RPMI8226 (cell line): ENCODE results near the gene ZDBF2.
A peak's percentile ranks its signal among the peaks of the same experiment; 100 is the strongest.
"Not testable (repeated sequence)": the region's sequence is repeated elsewhere in the genome, so short reads cannot be mapped to it uniquely, and the experiment has no call there.

Experiments used
- DNase-seq: peaks from one replicate; pipeline ENCODE4 v3.0.0-alpha.2; 2015

Gene ZDBF2

DNA sequence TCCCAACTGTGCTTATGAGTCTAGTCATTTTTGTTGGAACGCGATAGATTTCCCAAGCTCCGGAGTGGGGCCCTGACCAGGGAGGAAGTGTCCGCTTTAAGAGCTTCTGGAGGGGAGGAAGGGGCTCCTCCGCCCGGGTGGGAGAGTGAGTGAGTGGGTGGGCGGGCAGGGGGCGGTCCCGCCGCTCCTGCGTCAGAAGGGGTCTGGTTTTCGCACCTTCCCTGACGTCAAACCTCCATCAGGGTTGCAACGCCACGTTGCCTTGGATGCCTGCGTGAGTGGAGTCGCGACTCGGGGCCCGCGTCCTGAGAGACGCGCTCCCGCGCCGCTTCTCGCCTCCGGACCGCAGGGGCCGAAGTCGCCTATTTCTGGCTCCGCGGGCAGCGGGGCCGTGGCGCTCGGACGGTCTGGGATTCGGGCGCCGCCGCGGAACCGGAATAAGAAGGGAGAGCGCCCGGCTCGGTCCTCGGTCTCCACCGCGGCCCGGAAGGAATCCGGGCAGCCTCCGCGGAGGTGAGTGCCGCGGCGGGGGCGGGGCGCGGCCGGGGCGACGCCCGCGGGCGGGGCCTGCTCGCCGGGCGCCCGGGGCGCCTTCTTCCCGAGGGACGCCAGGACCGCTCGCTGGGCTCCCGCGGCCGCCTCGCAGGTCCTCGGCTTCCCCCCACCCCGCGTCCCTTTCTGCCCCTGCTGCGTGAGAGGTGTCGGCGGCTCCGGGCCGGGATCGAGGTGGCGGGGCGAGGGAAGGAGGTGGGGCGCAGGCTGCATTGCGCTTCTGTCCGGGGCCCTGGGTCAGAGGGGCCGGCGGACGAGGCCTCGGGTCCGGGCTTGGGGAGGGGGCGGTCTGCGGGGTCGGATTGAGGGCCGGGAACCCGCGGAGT, at the start of gene ZDBF2:
TSS of gene ZDBF2 (plus strand) at position 230 of the 878 bp plus-strand sequence. CDS start 7,187 bp downstream, outside the sequence.
- DNase-seq, result peak; percentile 65

DNA sequence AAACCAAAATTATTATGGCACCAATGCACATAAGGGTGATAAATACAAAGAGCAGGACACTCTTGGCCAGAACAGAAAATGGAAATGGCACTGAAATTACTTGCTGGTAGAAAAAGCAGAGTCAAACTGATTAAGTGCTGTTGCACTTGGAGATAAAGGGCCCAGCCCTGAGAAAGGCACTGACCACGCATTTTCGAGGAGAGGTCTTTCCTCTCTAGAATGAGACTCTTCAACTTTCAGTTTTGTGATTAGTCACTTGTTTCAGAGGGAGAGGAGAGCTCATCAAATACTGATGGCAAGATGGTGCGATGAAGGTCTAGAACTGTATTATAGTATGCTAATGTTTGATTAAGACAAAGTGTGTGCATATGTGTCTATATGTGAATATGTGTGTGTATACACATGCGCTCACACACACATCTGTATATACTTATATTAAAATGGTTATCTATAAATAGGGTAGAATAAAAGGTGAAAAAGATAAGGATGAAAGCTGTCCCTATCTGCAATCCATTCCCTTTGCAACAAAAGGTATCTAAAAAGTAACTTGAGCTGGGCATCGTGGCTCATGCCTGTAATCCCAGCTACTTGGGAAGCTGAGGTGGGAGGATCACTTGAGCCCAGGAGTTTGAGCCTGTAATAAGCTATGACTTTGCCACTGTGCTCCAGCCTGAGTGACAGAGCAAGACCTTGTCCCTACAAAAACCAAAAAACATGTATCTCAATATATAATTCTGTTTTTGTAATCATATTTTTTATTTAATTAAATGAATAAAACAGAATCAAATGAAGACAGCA, 48.8 kb upstream of the ZDBF2 start:
- peak; percentile 51 for DNase-seq

DNA sequence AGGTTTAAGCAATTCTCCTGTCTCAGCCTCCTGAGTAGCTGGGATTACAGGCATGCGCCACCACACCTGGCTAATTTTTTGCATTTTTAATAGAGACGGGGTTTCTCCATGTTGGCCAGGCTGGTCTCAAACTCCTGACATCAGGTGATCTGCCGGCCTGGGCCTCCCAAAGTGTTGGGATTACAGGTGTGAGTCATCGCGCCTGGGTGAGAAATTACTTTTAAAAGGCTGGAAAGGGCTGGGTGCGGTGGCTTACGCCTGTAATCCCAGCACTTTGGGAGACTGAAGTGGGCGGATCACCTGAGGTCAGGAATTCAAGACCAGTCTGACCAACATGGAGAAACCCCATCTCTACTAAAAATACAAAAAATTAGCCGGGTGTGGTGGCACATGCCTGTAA, 45.8 kb upstream of the ZDBF2 start:
- DNase-seq, result not testable (repeated sequence)

DNA sequence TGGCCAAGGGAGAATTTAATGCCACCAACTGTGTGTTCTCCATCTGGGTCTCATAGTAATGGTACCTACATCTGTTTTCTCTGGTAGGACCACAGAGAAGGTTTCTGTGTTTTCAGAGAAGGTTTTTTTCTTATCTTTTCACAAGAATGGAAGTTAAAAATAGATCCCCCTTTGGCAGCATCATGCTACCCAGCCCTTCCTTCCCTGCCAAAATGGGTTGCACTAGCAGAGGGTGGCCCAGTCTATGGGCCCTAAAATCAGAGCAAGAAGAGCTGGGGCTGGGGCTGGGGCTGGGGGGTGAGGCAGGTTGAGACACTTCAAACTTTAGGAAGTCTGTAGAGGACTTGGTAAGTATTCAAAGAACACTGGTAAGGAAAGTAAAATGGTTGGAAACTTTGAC, 44.8 kb upstream of the ZDBF2 start:
- DNase-seq, result no peak

DNA sequence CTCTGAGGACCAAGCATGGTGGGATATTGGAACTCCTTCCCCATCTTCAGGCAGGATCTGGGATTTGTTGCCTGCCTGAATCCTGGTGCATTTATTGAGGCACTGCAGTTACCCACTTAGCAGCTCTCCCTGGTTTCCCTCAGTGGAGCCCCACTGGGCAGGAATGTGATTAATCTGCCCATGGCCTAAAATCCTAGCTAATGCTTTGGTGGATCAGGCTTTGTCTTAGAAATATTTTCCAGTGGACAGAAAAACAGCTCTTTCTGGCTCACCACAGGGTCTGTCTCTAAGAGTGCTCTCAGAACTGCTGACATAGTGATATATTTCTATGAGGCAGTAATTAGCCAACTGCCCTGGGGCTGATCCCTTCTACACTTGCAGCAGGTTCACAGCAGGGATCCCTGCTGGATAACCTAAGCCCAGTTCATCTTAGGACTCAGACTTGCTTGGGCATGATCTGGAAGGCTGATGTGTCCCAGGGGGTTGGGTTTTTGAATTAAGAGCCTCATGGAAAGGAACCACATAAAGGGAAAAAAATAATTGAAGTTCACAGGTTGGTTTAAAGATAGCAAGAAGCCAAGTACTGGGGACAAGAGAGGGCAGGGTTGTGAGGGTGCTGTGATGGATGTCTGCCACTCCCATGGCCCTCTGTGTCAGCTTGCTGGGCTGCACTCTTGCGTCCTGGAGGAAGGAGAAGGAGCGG, 44.3 kb upstream of the ZDBF2 start:
- DNase-seq, result peak; percentile 25

DNA sequence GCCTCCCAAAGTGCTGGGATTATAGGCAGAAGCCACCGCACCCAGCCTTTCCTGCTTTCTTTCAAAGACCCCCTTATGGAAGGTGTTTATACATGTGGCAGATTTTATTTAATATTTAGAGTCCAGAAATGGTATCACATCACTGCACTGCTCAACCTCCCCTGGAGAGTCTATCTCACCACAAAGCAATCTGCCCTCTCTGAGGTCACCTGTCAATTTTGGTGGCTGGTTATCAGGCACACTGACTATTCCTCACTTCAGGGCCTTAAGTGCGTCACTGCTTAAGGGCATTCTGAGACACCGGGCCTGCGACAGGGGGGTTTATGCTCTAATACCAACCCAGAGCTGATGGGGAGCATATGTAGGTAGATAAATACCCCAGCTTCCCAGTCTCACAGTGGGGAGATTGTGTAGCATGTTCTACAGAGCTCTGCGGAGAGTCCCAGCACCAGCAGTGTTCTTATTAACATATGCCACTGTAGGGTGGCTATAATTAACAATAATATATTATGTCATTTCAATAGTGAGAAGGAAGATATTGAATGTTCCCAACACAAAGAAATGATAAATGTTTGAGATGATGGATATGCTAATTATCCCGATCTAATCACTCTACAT, 42.7 kb upstream of the ZDBF2 start:
- no peak for DNase-seq

DNA sequence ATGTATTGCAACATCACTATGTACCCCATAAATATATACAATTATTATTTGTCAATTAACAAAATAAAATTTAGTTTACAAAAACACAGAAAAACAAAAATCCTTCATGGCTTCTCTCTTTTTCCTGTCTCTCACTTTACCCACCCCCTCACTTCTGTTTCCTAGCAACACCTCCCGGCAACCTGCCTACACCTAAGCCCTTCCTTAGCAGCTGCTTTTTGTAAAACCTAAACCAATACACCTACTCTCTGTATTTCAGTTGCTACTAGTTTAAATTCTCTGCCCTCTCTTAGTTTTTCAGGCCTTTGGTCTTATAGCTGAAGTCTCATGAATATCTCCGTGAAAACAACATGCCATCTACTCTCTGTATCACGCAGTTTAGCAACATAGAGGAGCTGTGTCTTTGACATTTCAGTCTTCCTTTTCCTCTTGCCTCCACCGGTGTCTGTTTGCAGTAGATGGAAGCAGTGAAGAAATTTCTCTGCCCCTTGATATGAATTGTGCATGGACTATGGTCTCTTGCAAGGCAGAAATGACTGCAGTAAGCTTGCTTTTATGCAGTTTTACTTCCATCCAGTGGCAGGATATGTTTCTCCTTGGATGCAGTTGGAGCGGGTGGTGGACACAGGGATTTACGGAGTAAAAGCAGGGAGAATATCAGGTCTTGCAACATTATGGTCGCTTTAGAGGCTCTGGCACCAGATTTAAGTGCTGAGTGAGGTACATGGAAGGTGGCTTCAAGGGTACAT, 42.0 kb upstream of the ZDBF2 start:
- no peak for DNase-seq

DNA sequence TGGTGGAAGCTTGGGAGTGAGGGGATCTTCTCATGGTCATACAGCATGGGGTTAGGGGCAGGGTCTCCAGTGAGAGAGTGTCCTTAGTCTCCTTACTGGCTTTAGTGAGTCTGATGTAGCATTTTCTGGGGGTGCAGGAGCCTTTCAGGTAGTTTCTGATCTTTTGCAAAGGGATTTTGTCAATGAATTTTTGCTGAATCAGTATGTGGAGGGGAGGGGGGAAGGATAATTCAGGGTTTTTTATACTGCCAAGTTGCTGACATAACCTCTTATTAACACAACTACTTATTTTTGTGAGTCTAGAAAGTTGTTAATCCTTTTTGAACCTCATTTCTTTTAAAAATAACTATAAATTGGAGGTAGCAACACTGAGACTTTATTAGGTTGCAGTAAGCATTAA, 35.3 kb upstream of the ZDBF2 start:
- DNase-seq, result no peak

DNA sequence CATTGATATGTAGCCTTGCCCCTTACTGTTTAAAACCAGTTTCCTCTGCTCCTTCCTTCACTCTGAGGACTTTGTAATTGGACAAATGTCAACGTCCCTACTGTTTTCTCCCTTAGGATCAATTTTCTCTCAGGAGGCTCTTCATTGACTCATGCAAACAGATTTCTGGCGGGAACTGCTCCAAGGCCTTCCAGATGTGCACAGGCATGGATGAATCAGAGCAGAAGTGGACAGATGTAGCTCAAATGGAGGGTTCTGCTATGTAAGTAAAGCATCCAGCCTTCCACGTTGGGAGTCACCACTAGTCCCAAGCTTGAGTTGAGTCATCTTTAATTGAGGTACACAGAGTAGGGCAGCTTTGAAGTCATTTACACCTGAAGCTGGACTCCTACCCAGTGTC, 34.1 kb upstream of the ZDBF2 start:
- no peak for DNase-seq

DNA sequence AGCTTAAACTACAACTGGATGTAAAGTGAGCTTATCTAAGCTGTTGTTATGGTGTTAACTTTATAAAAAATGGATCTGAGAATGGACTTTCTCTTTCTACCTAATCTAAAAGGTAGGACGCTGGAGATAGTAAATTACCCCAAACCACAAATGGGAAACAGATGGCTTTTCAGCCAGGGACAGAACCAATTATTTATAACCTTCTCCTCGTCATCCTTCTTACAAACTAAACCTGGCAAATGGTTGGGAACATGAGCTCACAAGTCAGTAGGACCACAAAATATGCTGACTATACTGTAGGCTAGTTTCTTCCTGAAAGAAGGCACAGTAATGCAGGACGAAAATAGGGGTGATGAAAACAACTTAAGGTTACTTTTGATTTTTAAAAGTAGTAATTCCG, 32.7 kb upstream of the ZDBF2 start:
- DNase-seq, result no peak

DNA sequence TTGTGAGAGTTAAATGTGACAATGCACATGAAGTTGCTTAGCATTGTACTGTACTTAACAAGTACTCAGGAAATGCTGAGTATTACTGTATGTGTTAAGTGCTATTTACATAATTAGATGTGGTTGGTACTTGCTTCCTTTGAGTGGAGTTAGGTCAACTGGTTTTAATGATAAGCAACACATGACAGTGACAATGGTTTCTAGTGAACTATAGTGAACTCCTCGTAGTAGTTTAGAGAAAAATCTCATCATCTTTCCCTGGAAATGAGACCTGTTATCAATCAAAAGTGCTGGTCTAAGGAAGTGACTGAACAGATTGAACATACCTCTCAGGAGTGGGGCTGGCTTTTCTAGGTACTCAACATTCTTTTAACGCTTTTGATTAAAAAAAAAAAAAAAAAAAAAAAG, 29.2 kb upstream of the ZDBF2 start:
- no peak for DNase-seq

DNA sequence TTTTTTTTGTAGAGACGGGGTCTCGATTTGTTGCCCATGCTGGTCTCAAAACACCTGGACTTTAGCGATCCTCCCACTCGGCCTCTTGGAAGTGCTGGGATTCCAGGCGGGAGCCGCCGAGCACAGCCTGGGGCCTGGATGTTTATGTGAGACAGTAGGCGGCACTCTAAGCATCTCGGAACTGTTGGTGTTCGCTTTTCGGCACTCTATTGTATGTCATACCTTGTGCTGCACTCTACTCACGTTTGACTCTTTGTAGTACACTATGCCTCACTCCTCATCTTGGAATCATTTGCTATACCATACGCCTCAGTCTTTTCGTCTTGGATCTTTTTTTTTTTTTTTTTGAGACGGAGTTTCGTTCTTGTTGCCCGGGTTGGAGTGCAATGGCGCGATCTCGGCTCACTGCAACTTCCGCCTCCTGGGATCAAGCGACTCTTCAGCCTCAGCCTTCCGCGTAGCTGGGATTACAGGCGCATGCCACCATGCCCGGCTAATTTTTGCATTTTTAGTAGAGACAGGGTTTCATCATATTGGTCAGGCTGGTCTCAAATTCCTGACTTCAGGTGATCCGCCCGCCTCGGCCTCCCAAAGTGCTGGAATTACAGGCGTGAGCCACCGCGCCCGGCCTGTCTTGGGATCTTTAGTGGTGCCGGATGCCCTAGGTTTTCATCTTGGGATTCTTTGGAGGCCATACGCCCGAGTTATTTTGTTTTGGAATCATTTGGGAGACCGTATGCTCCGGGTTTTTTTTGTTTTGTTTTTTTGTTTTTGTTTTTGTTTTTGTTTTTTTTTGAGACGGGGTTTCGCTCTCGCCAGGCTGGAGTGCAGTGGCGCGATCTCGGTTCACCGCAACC, 24.2 kb upstream of the ZDBF2 start:
- peak; percentile 29 for DNase-seq

DNA sequence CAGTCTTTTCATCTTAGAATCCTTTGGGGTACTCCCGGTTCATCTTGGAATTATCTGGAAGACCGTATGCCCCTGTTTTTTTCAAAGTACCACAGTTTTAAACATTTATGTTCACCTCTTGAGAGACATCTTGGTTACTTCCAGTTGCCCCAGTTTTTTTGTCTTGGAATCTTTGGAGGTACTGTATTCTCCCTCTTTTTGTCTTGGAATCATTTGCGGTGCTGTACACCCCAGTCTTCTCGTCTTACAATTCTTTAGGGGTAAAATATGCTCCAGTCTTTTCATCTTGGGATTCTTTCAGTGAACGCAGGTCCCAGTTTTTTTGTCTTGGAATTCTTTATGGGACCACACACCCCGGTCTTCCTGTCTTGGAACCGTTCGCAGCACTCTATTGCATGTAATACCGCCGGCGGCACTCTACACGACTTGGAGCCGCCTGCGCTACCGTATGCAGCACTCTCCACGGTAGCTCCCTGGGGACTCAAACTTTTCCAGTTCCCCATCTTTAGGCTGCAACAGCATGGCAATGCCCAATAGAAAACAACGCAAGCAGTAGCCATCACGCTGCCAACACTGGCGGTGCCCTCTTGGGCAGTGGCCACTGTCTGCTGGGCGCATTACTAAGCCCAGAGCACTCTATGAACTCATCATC, 21.2 kb upstream of the ZDBF2 start:
- DNase-seq, result no peak

DNA sequence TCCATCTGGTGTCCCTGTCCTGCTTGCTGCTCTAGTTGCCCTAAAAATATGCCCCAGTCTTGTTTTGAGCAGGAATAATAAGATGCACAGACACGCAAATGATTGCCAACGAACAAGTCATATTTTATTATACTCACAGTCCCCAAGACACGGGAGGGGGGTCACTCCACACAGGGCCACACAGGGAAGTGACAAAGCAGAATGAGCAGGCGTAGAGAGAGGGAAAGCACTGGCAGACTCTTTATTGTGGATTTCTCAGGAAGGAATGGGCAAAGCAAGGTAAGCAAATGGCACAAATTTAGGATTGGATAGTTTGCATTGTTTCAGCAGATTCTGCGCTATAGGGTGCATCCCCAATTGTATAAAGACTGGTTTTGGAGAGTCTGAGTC, 20.7 kb upstream of the ZDBF2 start:
- no peak for DNase-seq

DNA sequence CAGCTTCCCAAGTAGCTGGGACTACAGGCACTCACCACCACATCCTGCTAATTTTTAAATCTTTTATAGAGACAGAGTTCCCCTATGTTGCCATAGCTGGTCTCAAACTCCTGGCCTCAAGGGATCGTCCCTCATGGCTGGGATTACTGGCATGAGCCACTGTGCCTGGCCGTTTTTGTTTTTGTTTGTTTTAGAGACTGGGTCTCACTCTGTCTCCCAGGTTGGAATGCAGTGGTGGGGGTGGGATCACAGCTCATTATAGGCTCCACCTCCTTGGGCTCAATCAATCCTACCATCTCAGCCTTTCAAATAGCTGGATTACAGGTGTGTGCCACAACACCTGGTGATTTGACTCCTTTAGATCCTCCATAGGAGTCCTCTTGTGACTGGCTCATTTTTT, 19.5 kb upstream of the ZDBF2 start:
- DNase-seq, result no peak

DNA sequence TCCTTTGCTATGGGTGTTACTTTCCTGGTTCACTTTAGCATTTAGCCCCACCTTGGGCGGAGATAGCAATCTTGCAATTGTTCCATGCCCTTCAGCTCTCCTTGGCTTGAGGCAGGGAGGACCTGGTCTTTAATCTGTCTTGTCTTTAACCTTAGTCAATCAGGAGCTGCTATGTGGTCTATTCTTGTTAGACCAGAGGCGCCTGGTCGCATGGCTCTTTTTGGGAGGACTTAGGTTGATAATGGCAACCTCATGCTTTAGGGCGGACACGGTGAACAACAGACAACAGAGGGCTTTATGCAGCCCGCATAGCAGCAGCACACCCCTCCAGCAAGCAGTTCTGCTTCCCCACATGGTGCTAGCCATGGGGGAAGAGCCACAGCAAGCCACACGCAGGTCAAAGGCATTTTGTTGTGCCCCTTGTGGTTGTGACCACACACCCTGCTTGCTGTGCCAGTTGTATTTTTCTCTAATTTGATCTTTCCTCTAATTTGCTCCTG, 17.7 kb upstream of the ZDBF2 start:
- DNase-seq, result no peak

DNA sequence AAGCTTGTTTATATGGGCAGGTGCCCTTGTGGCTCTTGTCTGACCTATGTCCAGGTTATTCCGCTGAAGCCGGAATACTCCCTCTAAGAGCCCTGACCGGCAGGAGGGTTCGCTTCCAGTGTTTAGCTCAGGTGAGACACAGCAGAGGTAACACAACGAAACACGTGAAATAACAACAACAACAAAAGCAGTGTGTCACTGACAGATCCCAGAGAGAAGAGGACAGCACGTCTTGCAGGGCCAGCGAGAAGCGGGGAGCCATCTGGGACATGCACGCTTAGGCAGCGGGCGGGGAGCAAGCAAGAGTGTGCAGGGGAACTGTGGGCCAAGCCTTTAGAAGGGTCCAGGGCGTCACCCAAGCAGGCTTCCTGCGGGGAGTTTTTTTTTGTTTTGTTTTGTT, 17.1 kb upstream of the ZDBF2 start:
- DNase-seq, result no peak

DNA sequence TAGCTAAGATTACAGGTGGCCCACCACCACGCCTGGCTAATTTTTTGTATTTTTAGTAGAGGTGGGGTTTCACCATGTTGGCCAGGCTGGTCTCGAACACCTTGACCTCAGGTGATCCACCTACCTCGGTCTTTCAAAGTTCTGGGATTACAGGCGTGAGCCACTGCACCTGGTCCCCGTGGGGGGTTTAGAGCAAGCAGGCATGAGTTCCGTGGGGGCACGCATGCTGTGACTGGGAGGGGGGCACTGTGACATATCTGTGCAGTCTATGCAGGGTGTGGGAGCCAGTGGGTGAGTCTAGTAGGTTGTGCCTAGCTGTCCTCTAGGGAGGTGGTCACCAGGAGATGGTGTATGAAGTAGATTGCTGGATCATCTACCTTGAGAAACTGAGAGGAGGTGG, 16.6 kb upstream of the ZDBF2 start:
- no peak for DNase-seq

DNA sequence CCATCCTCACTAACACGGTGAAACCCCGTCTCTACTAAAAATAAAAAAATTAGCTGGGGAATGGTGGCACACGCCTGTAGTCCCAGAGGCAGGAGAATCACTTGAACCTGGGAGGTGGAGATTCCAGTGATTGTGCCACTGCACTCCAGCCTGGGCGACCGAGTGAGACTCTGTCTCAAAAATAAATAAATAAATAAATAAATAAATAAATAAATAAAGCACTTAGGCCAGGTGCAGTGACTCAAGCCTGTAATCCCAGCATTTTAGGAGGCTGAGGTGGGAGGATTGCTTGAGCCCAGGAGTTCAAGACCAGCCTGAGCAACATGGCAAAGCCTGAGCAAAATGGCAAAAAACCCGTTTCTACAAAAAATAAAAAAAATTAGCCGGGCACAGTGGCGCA, 15.8 kb upstream of the ZDBF2 start:
- DNase-seq, result not testable (repeated sequence)

DNA sequence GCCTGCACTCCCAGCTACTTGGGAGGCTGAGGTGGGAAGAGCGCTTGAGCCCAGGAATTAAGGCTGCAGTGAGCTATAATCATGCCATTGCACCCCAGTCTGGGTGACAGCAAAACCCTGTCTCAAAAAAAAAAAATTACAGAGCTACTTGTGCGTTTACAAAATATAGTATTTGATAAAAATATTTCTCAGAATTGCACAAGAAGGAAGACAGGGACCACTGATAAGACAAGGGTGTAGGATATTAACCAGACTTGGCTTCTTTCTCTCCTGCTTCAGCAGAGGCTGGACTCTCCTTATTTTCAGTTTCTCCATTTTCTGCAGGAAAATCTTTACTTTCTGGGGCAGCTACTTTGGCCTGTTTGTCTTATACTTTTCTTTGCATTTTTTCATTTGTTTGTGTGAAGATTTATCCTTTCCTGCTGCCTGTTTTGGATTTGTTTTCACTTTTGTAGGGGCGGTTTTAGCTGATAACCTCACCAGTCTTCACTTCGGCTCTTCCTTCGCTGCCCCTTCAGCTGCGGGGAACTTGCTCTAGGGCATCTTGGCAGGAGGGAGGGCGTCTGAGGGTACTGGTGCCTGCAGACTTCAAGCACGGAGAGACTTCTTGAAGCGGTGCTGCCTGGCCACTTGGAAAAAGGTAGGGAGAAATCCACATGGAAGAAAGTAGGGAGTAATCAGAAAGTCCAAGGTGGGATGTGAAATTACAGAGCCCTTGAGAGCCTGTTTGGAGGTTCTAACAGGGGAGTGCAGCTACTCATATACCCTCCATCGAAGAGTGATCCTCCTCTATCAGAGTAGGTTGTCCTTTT, 14.9 kb upstream of the ZDBF2 start:
- DNase-seq, result no peak
